ENCODE results near the gene HTRA3. TPM values are rescaled to one million over a fixed set of nuclear protein-coding genes. Genes with fewer than 3 reads are reported as not detected.

The HTRA3 gene
- total and polyA plus RNA-seq, 2 of the 8 experiments (the other 6 are each of a cell fraction or from before 2014, with no cell fraction given), result 3.2 to 5.8 TPM

DNA sequence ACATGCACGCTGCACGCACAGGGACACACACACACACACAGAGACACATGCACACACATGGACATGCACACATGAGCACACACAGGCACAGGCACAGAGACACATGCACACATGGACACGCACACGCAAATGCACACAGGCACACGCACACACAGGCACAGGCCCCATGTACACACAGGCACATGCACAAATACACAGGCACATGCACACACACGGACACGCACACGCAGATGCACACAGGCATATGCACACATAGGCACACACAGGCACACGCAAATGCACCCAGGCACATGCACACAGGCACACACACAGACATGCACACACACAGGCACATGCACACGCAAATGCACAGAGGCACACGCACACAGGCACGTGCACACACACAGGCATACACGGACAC, 30.3 kb upstream of the HTRA3 start (continued):
- TF ChIP-seq FOSL1 (IDR thresholded peaks at IDR 0.05; ENCODE audit: insufficient read depth, low read depth, low read length), result no peak
- no peak for TF ChIP-seq POLR2A (IDR thresholded peaks at IDR 0.05; ENCODE audit: control extremely low read depth in 1 of 2, low read depth in 2 of 2, low read length in 2 of 2)

Data from H1 (cell line).